Hepatocyte (in vitro differentiated cells): Measurements from ENCODE around the gene HNF1A. TPM values are rescaled to one million over a fixed set of nuclear protein-coding genes. Genes with fewer than 3 reads are reported as not detected.
A peak's percentile ranks its signal among the peaks of the same experiment; 100 is the strongest.

ENCODE experiments used
- DNase-seq: peaks from one replicate; pipeline ENCODE4 v3.0.0-alpha.2; 2016; ENCODE audit warnings: low spot score
- H2AFZ ChIP-seq: fragments of 200-600 bp; sonication (generic); 2 replicates; pipeline ENCODE4 v1.6.0; 2016; ENCODE audit warnings: antibody characterized with exemption, mild to moderate bottlenecking
- H3K27ac ChIP-seq: fragments of 200-600 bp; sonication (generic); 2 replicates; pipeline ENCODE4 v1.5.1; 2016; ENCODE audit warnings: mild to moderate bottlenecking
- H3K27me3 ChIP-seq: fragments of 200-600 bp; sonication (generic); 2 replicates; pipeline ENCODE4 v1.6.1; 2016
- H3K36me3 ChIP-seq: fragments of 200-600 bp; sonication (generic); replicated peaks from 2 replicates; pipeline ENCODE4 v1.5.1; 2016; ENCODE audit warnings: low read depth; ENCODE audit not compliant: insufficient read depth
- H3K4me1 ChIP-seq: fragments of 200-600 bp; sonication (generic); 2 replicates; pipeline ENCODE4 v1.5.1; 2016; ENCODE audit warnings: mild to moderate bottlenecking, moderate library complexity; ENCODE audit not compliant: insufficient read depth
- H3K4me2 ChIP-seq: fragments of 200-600 bp; sonication (generic); 2 replicates; pipeline ENCODE4 v1.6.0; 2016
- H3K4me3 ChIP-seq: fragments of 200-600 bp; sonication (generic); 2 replicates; pipeline ENCODE4 v1.5.1; 2016; ENCODE audit warnings: mild to moderate bottlenecking
- H3K79me2 ChIP-seq: fragments of 200-600 bp; sonication (generic); 2 replicates; pipeline ENCODE4 v1.6.0; 2017; ENCODE audit warnings: mild to moderate bottlenecking
- H3K9me2 ChIP-seq: fragments of 200-600 bp; sonication (generic); replicated peaks from 2 replicates; pipeline ENCODE4 v1.6.0; 2017; ENCODE audit warnings: mild to moderate bottlenecking; ENCODE audit not compliant: insufficient read depth
- H3K9me3 ChIP-seq: fragments of 200-600 bp; sonication (generic); 2 replicates; pipeline ENCODE4 v1.5.1; 2016; ENCODE audit warnings: low read depth, mild to moderate bottlenecking
- H4K20me1 ChIP-seq: fragments of 200-600 bp; sonication (generic); 2 replicates; pipeline ENCODE4 v1.6.0; 2016; ENCODE audit warnings: mild to moderate bottlenecking; ENCODE audit not compliant: insufficient read depth, poor library complexity, severe bottlenecking
- EZH2 ChIP-seq: fragments of 200-600 bp; sonication (generic); IDR thresholded peaks from 2 replicates; pipeline ENCODE4 v1.6.1; 2016; ENCODE audit warnings: antibody characterized with exemption, mild to moderate bottlenecking, borderline replicate concordance
- EZH2phosphoT487 ChIP-seq: fragments of 200-600 bp; sonication (generic); IDR thresholded peaks from one replicate; pipeline ENCODE4 v1.6.1; 2018; ENCODE audit warnings: antibody characterized with exemption, mild to moderate bottlenecking, low read depth, moderate library complexity; ENCODE audit not compliant: unreplicated experiment, severe bottlenecking
- WGBS: methylation state at CpG from one replicate; pipeline ENCODE4 v1.1.6; 2016; ENCODE audit warnings: low lambda C conversion rate; ENCODE audit errors: missing lambda C conversion rate; 5-methylcytosine and 5-hydroxymethylcytosine counted together
- polyA plus RNA-seq: library from polyadenylated mRNA; unstranded; fragments of >200 nt; fragmentation: Nextera tagmentation; extraction: Ambion mirVana; gene quantifications from 2 replicates; pipeline ENCODE4 v1.2.1, GENCODE V29; 2016
- total RNA-seq: library from RNA; depleted of rRNA; stranded (reverse); fragments of >200 nt; gene quantifications from 2 replicates; pipeline ENCODE4 v1.2.3, GENCODE V29; 2014
- TF ChIP-seq, protein P1 (sequence below): fragments of 200-600 bp; sonication (generic); IDR thresholded peaks from 2 replicates; pipeline ENCODE4 v1.5.1; 2016; ENCODE audit warnings: antibody characterized with exemption, mild to moderate bottlenecking; ENCODE audit not compliant: poor library complexity

The HNF1A gene
- total and polyA plus RNA-seq, 2 experiments from 2014 or later: 16.7 to 23.9 TPM

DNA sequence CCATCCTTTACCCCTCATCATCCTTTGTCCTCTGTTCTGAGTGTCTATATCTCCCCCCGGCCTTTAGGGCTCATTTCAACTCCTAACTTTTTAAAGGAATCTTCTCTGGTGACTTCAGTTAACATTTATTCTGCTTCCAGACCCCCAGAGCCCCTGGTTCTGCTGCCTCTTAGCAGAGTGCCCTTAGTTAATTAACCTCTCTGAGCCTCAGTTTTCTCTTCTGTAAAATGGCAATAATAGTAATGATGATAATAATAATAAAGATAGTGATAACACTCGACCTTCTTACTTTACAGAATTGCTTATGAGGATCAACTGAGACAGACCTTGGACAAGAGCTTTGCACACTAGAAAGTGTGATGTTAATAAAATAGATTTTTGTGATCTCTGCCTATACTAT, 44.4 kb downstream of the HNF1A start:
- no peak for DNase-seq
- TF ChIP-seq, protein P1, sequence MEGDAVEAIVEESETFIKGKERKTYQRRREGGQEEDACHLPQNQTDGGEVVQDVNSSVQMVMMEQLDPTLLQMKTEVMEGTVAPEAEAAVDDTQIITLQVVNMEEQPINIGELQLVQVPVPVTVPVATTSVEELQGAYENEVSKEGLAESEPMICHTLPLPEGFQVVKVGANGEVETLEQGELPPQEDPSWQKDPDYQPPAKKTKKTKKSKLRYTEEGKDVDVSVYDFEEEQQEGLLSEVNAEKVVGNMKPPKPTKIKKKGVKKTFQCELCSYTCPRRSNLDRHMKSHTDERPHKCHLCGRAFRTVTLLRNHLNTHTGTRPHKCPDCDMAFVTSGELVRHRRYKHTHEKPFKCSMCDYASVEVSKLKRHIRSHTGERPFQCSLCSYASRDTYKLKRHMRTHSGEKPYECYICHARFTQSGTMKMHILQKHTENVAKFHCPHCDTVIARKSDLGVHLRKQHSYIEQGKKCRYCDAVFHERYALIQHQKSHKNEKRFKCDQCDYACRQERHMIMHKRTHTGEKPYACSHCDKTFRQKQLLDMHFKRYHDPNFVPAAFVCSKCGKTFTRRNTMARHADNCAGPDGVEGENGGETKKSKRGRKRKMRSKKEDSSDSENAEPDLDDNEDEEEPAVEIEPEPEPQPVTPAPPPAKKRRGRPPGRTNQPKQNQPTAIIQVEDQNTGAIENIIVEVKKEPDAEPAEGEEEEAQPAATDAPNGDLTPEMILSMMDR: no peak
- TF ChIP-seq EZH2phosphoT487 (no peak), EZH2 (no peak)
- no peaks in the 10 kb centered on the region for H3K79me2 ChIP-seq
- H2AFZ ChIP-seq: no peak overlapping the region
- H3K27ac ChIP-seq: no peak overlapping the region
- H3K4me1 ChIP-seq: peaks cover 4% of the 10 kb centered on the region
- H3K36me3 ChIP-seq: no peaks in the 10 kb centered on the region
- H3K4me2 ChIP-seq: no peak overlapping the region
- H3K4me3 ChIP-seq: no peak overlapping the region
- 67% methylated on average over 2 of the region's 2 CpGs for WGBS
- no peaks in the 10 kb centered on the region for H4K20me1 ChIP-seq
- H3K27me3 ChIP-seq: no peaks in the 10 kb centered on the region
- H3K9me2 ChIP-seq: no peaks in the 10 kb centered on the region
- H3K9me3 ChIP-seq: no peaks in the 10 kb centered on the region

GRCh38 chr12:121023799-121024198, 45.5 kb downstream of the HNF1A start:
- no peak overlapping the region for H3K4me3 ChIP-seq
- no peak overlapping the region for H2AFZ ChIP-seq
- WGBS: 73% methylated on average over 8 of the region's 8 CpGs
- H4K20me1 ChIP-seq: no peaks in the 10 kb centered on the region
- no peak for DNase-seq
- no peak overlapping the region for H3K27ac ChIP-seq
- H3K79me2 ChIP-seq: no peaks in the 10 kb centered on the region
- peaks cover 4% of the 10 kb centered on the region for H3K4me1 ChIP-seq
- H3K9me2 ChIP-seq: no peaks in the 10 kb centered on the region
- no peaks in the 10 kb centered on the region for H3K27me3 ChIP-seq
- no peaks in the 10 kb centered on the region for H3K36me3 ChIP-seq
- H3K4me2 ChIP-seq: no peak overlapping the region
- no peaks in the 10 kb centered on the region for H3K9me3 ChIP-seq
- no peak for TF ChIP-seq EZH2phosphoT487
- TF ChIP-seq, protein P1: no peak
- TF ChIP-seq EZH2: no peak

- Histone ChIP-seq H3K27ac (peak overlapping the region; percentile 93), H3K36me3 (no peaks in the 10 kb centered on the region), H3K4me2 (peak overlapping the region; percentile 15), H3K27me3 (no peaks in the 10 kb centered on the region), H2AFZ (no peak overlapping the region), H4K20me1 (no peaks in the 10 kb centered on the region), H3K4me1 (peaks cover 4% of the 10 kb centered on the region), H3K9me2 (no peaks in the 10 kb centered on the region), H3K4me3 (no peak overlapping the region), H3K9me3 (no peaks in the 10 kb centered on the region), H3K79me2 (no peaks in the 10 kb centered on the region)
- no peak for TF ChIP-seq EZH2
- TF ChIP-seq, protein P1: no peak
- no peak for TF ChIP-seq EZH2phosphoT487
- DNase-seq: peak; percentile 83
- 76% methylated on average over 11 of the region's 11 CpGs for WGBS
Observed at GRCh38 chr12:121025442-121026226, 47.3 kb downstream of the HNF1A start.
